Immature natural killer cell (primary cell): ENCODE results near the gene MOB2. TPM values are rescaled to one million over a fixed set of nuclear protein-coding genes. Genes with fewer than 3 reads are reported as not detected.

Source experiments
- DNase-seq, 3 donors: peaks; one replicate each; pipeline ENCODE4 v3.0.0; 2022; ENCODE audit warnings: mixed read lengths in 1 of 3
- H3K27ac Mint-ChIP-seq, 6 donors: one replicate each; pipeline ENCODE4 v1.8.0; 2020; ENCODE audit warnings: mixed read lengths in 6 of 6, mild to moderate bottlenecking in 5 of 6, inconsistent platforms in 4 of 6, moderate library complexity in 3 of 6
- H3K27me3 Mint-ChIP-seq, 3 donors: one replicate each; pipeline ENCODE4 v1.8.0; 2020 to 2021; ENCODE audit warnings: low read depth in 3 of 3, mild to moderate bottlenecking in 3 of 3, mixed read lengths in 3 of 3, moderate library complexity in 3 of 3, inconsistent platforms in 1 of 3
- H3K36me3 Mint-ChIP-seq, 3 donors: one replicate each; pipeline ENCODE4 v1.8.0; 2020; ENCODE audit warnings: mixed read lengths in 3 of 3, inconsistent platforms in 2 of 3, mild to moderate bottlenecking in 2 of 3
- H3K4me1 Mint-ChIP-seq, 2 donors: one replicate each; pipeline ENCODE4 v1.8.0; 2020; ENCODE audit warnings: inconsistent platforms in 2 of 2, mild to moderate bottlenecking in 2 of 2, mixed read lengths in 2 of 2, moderate library complexity in 1 of 2
- H3K4me3 Mint-ChIP-seq, 5 donors: one replicate each; pipeline ENCODE4 v1.8.0; 2020; ENCODE audit warnings: mild to moderate bottlenecking in 5 of 5, mixed read lengths in 5 of 5, inconsistent platforms in 3 of 5, moderate library complexity in 3 of 5
- H3K9me3 Mint-ChIP-seq, 6 donors: one replicate each; pipeline ENCODE4 v1.8.0; 2020; ENCODE audit warnings: mild to moderate bottlenecking in 6 of 6, mixed read lengths in 6 of 6, inconsistent platforms in 4 of 6, moderate library complexity in 3 of 6
- polyA plus RNA-seq, 3 donors: library from polyadenylated mRNA; unstranded; fragments of 300-500 nt; fragmentation: Illumina TruSeq; gene quantifications; one replicate each; pipeline ENCODE4 v1.2.3, GENCODE V29; 2021

MOB2 gene
- polyA plus RNA-seq, 3 donors from 2014 or later, result 43.7 to 70.9 (median 68.8) TPM

DNA sequence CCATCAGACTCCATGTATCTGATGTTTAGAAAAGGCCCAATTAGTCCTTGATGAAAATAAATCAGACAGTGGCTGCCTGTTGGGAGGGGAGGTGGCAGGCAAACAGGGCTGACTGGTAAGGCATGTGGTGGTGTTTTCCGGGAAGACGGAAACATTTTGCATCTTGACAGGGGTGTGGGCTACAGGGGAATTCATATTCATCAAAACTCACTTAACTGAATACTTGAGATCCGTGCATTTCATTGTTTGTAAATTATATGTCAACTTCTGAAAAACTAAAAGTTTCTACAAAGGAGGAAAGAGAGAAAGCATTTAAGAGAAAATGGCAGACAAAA, 10.1 kb upstream of the MOB2 start:
- H3K9me3 Mint-ChIP-seq, result no peaks in the 10 kb centered on the region
- peaks cover 81 to 86% of the 10 kb centered on the region in 2 donors for H3K4me1 Mint-ChIP-seq
- no peak for DNase-seq
- H3K27ac Mint-ChIP-seq, result peak overlapping the region in 1 of 6 donors; percentile 4
- no peak overlapping the region for H3K4me3 Mint-ChIP-seq
- H3K27me3 Mint-ChIP-seq, result peaks cover 0 to 5% (median 0%) of the 10 kb centered on the region in 3 donors
- peaks cover 4 to 6% (median 5%) of the 10 kb centered on the region in 3 donors for H3K36me3 Mint-ChIP-seq

DNA sequence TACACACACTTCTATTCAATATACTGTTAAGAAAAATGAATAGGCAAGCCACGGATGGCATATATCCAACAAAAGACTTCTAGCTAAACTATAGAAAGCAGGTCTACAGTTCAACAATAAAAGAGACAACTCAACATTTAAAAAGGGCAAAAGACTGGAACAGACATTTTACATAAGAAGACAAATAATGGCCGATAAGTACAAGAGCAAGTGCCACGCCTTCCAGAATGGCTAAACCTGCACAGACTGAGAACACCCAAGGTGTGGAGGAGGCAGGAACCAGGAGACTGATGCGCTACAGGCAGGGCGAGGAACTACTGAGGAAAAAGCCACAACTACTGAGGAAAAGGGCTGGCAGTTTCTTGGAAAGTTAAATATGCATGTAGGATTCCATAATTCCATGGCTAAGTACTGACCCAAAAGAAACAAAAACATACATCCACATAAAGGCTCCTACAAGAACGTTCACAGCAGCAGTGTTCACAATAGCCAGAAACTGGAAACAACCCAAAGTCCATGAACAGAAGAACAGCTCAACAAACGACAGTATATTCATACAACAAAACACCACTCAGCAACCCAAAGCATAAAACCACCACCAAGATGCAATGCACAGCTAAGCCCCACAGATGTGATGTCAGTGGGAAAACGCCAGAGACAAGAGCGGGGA, 9.6 kb upstream of the MOB2 start:
- Mint-ChIP-seq H3K27ac (peak overlapping the region in 2 of 6 donors; percentile 9 to 67), H3K4me3 (no peak overlapping the region), H3K9me3 (no peaks in the 10 kb centered on the region), H3K27me3 (peaks cover 0 to 5% (median 0%) of the 10 kb centered on the region in 3 donors), H3K36me3 (peaks cover 4 to 6% (median 5%) of the 10 kb centered on the region in 3 donors), H3K4me1 (peaks cover 77 to 81% of the 10 kb centered on the region in 2 donors)
- DNase-seq, result no peak

DNA sequence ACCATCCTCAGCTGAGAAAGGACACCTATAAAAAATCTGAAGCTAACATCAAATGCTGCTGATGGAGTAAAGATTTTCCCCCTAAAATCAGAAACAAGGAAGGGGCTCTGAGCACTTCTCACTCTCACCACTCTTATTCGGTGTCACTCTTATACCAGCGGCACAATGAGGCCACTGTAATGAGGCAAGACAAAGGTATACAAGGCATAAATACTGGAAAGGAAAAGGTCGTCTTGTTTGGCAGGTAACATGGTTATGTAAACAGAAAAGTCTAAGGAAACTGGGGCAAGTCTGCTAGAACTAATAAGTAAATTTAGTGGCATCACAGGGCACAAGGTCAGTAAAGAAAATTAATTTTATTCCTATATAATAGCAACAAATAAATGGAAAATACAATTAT, 8.1 kb upstream of the MOB2 start:
- Mint-ChIP-seq H3K27ac (peak overlapping the region in 2 of 6 donors; percentile 14 to 36), H3K4me1 (peaks cover 65 to 70% of the 10 kb centered on the region in 2 donors), H3K4me3 (no peak overlapping the region), H3K9me3 (no peaks in the 10 kb centered on the region), H3K36me3 (peaks cover 4 to 6% (median 5%) of the 10 kb centered on the region in 3 donors), H3K27me3 (peaks cover 0 to 5% (median 0%) of the 10 kb centered on the region in 3 donors)
- DNase-seq, result no peak

DNA sequence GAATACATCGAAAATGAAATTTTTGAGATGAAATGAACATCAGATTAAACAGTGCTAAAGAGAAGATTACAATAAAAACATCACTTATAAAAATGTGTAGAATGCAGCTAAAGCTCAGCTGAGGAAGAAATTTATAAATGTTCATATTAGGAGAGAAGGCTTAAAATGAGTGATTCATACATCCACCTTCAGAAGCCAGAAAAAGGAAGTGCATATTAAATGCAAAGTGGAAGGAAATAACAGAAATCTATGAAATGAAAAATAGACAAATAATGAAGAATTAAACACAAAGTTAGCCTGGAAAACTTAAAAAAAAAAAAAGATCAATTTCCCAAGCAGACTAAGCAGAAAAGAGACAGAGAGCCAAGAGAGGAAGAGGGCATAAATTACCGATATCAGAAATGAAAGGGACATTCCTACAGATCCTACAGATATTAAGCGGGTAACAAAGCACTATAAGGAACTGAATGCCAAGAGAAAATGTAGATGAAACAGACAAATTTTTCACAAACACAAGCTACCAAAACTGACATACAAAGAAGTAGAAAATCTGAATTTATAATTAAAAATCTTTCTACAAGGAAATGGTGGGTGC, 7.2 kb upstream of the MOB2 start:
- Mint-ChIP-seq H3K9me3 (no peaks in the 10 kb centered on the region), H3K27ac (peak overlapping the region in 2 of 6 donors; percentile 21 to 41), H3K4me3 (peak overlapping the region in 1 of 5 donors; percentile 26), H3K36me3 (peaks cover under 1 to 1% (median 1%) of the 10 kb centered on the region in 3 donors), H3K4me1 (peaks cover 67 to 74% of the 10 kb centered on the region in 2 donors), H3K27me3 (peaks cover 0 to 2% (median 2%) of the 10 kb centered on the region in 3 donors)
- DNase-seq, result no peak

DNA sequence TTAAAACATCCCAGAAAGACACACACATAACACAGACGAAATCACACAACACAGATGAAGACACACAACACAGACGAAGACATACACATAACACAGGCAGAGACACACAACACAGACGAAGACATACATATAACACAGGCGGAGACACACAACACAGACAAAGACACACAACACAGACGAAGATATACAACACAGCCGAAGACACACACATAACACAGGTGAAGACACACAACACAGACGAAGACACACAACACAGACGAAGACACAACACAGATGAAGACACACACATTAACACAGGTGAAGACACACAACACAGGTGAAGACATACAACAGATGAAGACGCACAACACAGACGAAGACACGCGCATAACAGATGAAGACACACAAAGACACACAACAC, 4.8 kb upstream of the MOB2 start:
- Mint-ChIP-seq H3K27ac (no peak overlapping the region), H3K36me3 (no peaks in the 10 kb centered on the region), H3K4me1 (peaks cover 60 to 65% of the 10 kb centered on the region in 2 donors), H3K27me3 (peaks cover 0 to 2% (median 2%) of the 10 kb centered on the region in 3 donors), H3K4me3 (no peak overlapping the region), H3K9me3 (no peaks in the 10 kb centered on the region)
- no peak for DNase-seq

DNA sequence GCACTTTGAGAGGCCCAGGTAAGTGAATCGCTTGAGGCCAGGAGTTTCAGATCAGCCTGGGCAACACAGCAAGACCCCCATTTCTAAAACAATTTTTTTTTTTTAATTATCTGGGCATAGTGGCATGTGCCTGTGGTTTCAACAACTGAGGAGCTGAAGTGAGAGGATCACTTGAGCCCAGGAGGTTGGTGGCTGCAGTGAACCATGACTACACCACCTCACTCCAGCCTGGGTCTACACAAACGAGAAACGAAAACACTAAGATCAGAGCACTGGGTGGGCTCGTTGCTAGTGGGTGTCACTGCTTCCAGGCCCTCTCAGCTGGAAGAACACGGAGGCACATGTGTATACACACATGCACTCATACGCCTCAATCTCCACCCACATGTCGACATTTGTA, 4.1 kb upstream of the MOB2 start:
- H3K9me3 Mint-ChIP-seq, result no peaks in the 10 kb centered on the region

DNA sequence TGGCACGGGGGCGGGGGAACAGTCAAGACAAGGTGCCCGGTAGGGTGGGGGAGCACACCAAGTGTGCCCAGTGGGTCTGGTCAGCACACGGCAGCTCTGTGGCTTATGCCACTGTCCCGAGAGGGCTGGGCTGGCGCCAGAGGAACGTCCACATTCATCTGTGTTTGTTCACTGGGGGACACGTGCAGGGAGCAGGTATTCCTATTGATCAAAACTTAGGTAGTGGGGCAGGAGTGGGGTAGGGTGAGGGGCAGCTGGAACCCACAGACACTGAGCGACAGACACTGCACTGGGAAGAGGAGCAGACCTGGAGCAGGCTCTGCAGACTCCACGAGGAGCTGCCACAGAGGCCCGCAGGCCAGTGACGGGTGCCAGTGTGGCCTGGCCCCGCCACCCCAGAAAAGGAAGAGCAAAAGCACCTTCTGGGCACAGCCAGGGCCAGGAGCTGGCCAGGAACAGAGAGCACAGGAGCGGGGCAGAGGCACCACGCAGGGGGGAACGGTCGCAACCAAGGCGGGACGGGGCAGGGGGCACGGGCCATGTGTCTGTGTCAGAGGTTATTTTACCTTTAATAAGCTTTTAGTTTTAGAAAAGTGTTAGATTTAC, 2.1 kb upstream of the MOB2 start:
- DNase-seq, result no peak
- H3K9me3 Mint-ChIP-seq, result no peaks in the 10 kb centered on the region
- H3K4me3 Mint-ChIP-seq, result peak overlapping the region in 3 of 5 donors; percentile 36 to 51 (median 47)
- H3K27ac Mint-ChIP-seq, result peak overlapping the region in 2 of 6 donors; percentile 22 to 24
- H3K4me1 Mint-ChIP-seq, result peaks cover 51 to 62% of the 10 kb centered on the region in 2 donors
- H3K36me3 Mint-ChIP-seq, result no peaks in the 10 kb centered on the region
- H3K27me3 Mint-ChIP-seq, result peaks cover 0 to 4% (median 2%) of the 10 kb centered on the region in 3 donors

More for the DNA sequence above, 4.1 kb upstream of the MOB2 start:
- no peak for DNase-seq
- no peak overlapping the region for H3K4me3 Mint-ChIP-seq
- H3K4me1 Mint-ChIP-seq, result peaks cover 58 to 60% of the 10 kb centered on the region in 2 donors
- peaks cover 0 to 2% (median 2%) of the 10 kb centered on the region in 3 donors for H3K27me3 Mint-ChIP-seq
- H3K36me3 Mint-ChIP-seq, result no peaks in the 10 kb centered on the region
- no peak overlapping the region for H3K27ac Mint-ChIP-seq

DNA sequence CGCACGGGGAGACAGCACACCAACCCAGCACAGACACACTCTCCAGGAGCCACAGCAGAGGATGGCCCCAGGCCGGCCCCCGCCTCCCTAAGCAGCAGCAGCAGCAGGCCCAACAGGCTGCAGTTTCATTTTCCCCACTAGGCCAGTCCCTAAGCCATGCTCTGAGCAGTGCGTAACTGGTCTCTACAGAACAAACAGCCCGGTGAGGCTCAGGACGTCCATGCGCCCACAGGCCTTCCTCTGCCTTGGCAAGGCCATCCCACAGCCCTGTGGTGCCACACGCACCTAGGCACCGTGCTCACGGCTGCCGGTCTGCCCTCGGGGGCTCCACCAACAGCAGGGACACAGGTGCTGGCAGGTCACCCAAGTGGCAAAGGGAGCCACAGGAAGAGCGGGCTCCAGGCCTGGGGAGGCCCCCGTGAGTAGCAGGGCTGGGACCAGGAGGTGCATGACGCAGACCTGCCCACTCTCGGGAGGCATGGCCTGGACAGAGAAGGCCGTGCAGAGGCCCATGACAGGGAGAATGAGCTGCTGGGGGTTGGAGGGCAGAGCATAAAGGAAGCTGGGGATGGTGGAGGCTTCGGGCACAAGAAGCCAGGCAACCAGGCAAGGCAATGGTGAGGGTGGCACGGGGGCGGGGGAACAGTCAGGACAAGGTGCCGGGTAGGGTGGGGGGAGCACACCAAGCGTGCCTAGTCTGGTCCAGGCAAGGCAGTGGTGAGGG, 1.4 kb upstream of the MOB2 start:
- peaks cover 45 to 57% of the 10 kb centered on the region in 2 donors for H3K4me1 Mint-ChIP-seq
- peak overlapping the region in 2 of 6 donors; percentile 67 to 71 for H3K27ac Mint-ChIP-seq
- H3K36me3 Mint-ChIP-seq, result no peaks in the 10 kb centered on the region
- peak overlapping the region in 4 of 5 donors; percentile 12 to 51 (median 34) for H3K4me3 Mint-ChIP-seq
- peak in 1 of 3 donors; percentile 9 for DNase-seq
- H3K27me3 Mint-ChIP-seq, result peaks cover 0 to 4% (median 2%) of the 10 kb centered on the region in 3 donors
- no peaks in the 10 kb centered on the region for H3K9me3 Mint-ChIP-seq

DNA sequence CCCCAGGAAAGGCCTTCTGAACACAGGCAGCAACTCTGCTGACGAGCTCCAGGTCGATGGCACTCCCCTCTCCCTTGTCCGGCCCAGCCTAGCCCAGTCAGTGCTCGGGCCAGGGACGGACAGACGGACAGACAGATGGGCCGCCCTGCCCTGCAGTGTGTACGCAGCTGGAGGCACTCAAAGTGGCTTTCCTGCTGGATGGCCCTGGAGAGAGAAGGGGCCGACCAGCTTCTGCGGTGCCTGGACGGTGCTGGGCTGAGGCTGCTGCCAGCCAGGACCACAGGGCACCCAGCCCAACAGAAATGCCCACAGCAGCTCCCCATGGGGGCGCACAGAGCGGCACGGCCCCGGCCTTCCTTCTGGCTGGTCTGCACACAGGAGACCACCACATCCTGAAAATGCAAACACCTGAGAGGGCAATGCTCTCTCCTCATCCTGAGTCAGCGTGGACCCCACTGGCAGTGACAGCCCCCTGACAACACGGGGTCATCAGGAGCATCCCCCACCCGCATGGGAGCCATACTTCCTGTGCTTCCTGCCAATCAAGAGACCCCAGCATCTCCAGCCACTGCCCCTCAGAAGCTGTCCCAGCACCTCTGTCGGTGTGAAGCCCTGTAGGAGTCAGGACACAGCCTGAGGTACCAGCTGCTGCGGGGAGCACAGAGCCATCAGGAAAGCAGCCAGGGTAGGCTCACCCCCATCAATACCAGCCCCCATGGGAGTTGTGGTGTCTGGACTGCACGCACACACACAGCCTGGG, 692 bp upstream of the MOB2 start:
- Mint-ChIP-seq H3K27me3 (peaks cover 0 to 4% (median 2%) of the 10 kb centered on the region in 3 donors), H3K4me1 (peaks cover 37 to 50% of the 10 kb centered on the region in 2 donors), H3K4me3 (peak overlapping the region in 4 of 5 donors; percentile 12 to 38 (median 23)), H3K36me3 (no peaks in the 10 kb centered on the region), H3K9me3 (no peaks in the 10 kb centered on the region), H3K27ac (peak overlapping the region in 4 of 6 donors; percentile 36 to 71 (median 55))
- no peak for DNase-seq

DNA sequence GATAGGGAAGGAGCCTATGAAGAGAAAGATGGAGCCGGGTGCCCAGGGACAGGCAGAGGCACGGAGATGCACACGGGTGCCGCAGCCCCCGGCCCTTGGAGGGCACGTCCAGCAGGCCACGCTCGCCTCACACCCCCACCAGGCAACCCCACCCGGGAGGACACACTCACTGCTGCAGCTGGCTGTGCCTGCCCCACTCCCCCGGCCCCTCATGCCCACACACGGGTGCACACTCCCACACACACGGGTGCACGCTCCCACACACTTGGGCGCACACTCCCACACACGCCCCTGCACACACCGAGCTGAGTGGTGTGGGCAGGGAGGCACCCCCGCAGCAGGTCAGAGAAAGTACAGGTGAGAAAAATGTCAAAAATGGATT, 1.1 kb downstream of the MOB2 start:
- no peaks in the 10 kb centered on the region for H3K36me3 Mint-ChIP-seq
- no peaks in the 10 kb centered on the region for H3K9me3 Mint-ChIP-seq
- H3K27ac Mint-ChIP-seq, result peak overlapping the region in 4 of 6 donors; percentile 34 to 81 (median 54)
- DNase-seq, result no peak
- H3K4me1 Mint-ChIP-seq, result peaks cover 36 to 47% of the 10 kb centered on the region in 2 donors
- H3K27me3 Mint-ChIP-seq, result peaks cover 0 to 4% (median 2%) of the 10 kb centered on the region in 3 donors
- peak overlapping the region in 2 of 5 donors; percentile 0 to 29 for H3K4me3 Mint-ChIP-seq

DNA sequence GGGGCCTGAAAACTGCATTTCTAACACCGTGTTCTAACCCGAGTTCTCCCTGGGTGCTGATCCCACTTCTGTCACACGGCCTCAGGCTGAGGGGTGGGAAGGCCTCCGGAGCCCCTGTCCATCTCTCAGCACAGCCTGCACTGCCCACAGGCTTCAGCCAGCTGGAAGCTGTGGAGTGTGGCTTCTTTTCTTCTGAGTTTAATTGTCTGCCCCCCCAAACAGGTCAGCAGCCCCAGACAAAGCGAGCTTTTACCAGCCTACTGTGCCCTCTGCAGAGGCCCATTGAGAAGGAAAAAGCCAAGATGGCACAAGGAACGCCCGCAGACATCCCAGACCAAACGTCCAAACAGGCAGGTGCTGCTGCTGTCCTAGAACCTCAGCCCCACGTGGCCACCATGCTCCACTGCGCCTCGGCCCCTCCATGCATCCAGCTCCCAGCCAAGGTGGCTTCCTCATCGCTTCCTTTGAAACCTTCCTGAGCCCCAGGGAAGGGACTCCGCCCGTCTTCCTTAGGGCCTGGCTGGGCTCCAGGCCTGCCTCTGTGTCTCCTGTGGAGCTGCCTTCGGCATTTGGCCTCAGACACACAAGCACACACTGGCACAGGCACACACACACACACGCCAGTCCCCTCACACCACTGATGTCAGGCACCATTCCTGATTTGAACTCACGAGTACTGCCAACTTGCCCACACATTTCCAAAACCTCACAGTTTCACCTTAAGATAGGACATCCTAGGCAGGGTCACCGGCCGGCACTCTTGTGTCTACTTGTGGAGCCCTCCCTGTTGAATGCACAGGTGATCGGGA, 1.7 kb downstream of the MOB2 start:
- H3K36me3 Mint-ChIP-seq, result no peaks in the 10 kb centered on the region
- H3K27me3 Mint-ChIP-seq, result peaks cover 0 to 4% (median 2%) of the 10 kb centered on the region in 3 donors
- no peaks in the 10 kb centered on the region for H3K9me3 Mint-ChIP-seq
- peaks cover 36 to 47% of the 10 kb centered on the region in 2 donors for H3K4me1 Mint-ChIP-seq
- DNase-seq, result no peak
- H3K27ac Mint-ChIP-seq, result peak overlapping the region in 4 of 6 donors; percentile 41 to 81 (median 69)
- peak overlapping the region in 1 of 5 donors; percentile 0 for H3K4me3 Mint-ChIP-seq

DNA sequence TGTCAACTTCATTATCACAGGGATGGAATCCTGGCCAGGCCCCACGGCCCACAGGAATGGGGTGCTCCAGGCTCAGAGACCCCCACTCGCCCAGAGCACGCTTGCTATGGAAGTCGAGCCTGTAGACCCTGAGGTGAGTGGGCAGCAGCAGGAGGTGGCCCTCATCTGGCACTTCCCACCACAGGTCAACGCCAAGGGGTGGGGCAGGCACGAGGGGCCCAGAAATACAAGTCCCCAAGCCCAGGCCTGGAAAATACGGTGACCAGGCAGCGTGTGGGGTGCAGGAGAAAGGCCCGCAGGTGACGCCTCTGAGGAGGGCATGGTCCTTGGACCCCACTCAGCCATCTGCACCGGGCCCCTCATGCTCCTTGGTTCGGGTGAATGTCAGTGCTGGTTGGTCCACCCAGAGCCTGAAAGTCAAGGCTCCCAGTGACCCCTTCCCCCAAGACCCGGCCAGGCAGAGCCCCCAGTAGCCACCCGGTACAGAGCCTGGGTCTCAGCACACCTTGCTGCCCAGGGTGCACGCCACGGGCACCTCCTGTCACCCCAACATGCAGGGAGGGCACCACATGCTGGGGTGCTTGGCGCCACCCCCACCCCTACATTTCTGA, 2.4 kb downstream of the MOB2 start:
- no peak overlapping the region for H3K4me3 Mint-ChIP-seq
- peaks cover 29 to 41% of the 10 kb centered on the region in 2 donors for H3K4me1 Mint-ChIP-seq
- H3K9me3 Mint-ChIP-seq, result no peaks in the 10 kb centered on the region
- DNase-seq, result no peak
- no peaks in the 10 kb centered on the region for H3K36me3 Mint-ChIP-seq
- H3K27me3 Mint-ChIP-seq, result peaks cover 0 to 2% (median 2%) of the 10 kb centered on the region in 3 donors
- H3K27ac Mint-ChIP-seq, result no peak overlapping the region
